ENCODE data around the gene SPAG5. TPM values are rescaled to one million over a fixed set of nuclear protein-coding genes. Genes with fewer than 3 reads are reported as not detected.

The SPAG5 gene
- total RNA-seq, 1 experiment from 2014 or later = 86.6 TPM

DNA sequence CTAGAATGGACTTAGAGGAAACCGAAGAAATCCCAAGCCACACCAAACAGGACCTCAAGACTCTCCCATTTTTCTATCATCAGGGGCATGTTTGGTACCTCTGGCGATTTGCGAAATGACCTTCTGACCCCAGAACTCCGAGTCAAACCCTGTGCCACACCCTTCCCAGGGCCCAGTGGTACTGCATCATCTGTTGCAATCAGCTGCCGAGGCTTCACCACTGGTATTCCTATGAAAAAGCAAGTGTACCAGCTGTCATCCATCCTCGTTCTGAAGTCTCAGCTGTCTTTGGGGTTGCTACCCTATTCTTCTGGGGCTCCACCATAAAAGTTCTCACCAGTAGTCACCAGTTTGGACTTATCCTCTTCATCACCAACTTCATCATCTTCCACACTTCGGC lies 17.5 kb upstream of the SPAG5 start:
- H3K9ac ChIP-seq (ENCODE audit: low read length) = no peak overlapping the region
- H3K4me2 ChIP-seq (ENCODE audit: low read length) = no peak overlapping the region
- BruUV-seq (replicated peaks) = TSS peak; percentile 21
- H4K20me1 ChIP-seq (ENCODE audit: low read length) = no peaks in the 10 kb centered on the region
- no peaks in the 10 kb centered on the region for H3K79me2 ChIP-seq (ENCODE audit: low read length)
- no peaks in the 10 kb centered on the region for H3K9me2 ChIP-seq (replicated peaks; ENCODE audit: low read length)
- no peaks in the 10 kb centered on the region for H3K27me3 ChIP-seq (ENCODE audit: low read length)
- no peak overlapping the region for H2AFZ ChIP-seq (ENCODE audit: low read length)
- peaks cover 33% of the 10 kb centered on the region for H3K36me3 ChIP-seq (ENCODE audit: low read depth, low read length)
- no peaks in the 10 kb centered on the region for H3K9me3 ChIP-seq (ENCODE audit: low read length)
- TF ChIP-seq CTCF (conservative IDR thresholded peaks at IDR 0.05; ENCODE audit: low read depth, low read length) (no peak), EZH2 (IDR thresholded peaks at IDR 0.05; ENCODE audit: low read length, unreplicated experiment) (no peak), EZH2phosphoT487 (IDR thresholded peaks at IDR 0.05; ENCODE audit: borderline replicate concordance, low read length) (no peak)
- ChIA-PET CTCF (no interaction called here), POLR2A (ENCODE audit: unreplicated experiment) (no interaction called here)
- H3F3A ChIP-seq (ENCODE audit: low read length, unreplicated experiment) = no peaks in the 10 kb centered on the region
- no peaks in the 10 kb centered on the region for H3K4me1 ChIP-seq (ENCODE audit: insufficient read depth, low read length)
- ATAC-seq = no peak
- no peak for DNase-seq
- no peak overlapping the region for H3K27ac ChIP-seq (ENCODE audit: low read length)
- no peak overlapping the region for H3K4me3 ChIP-seq (ENCODE audit: low read length)
- intact Hi-C loops (cut with micrococcal nuclease) = no loop called here

DNA sequence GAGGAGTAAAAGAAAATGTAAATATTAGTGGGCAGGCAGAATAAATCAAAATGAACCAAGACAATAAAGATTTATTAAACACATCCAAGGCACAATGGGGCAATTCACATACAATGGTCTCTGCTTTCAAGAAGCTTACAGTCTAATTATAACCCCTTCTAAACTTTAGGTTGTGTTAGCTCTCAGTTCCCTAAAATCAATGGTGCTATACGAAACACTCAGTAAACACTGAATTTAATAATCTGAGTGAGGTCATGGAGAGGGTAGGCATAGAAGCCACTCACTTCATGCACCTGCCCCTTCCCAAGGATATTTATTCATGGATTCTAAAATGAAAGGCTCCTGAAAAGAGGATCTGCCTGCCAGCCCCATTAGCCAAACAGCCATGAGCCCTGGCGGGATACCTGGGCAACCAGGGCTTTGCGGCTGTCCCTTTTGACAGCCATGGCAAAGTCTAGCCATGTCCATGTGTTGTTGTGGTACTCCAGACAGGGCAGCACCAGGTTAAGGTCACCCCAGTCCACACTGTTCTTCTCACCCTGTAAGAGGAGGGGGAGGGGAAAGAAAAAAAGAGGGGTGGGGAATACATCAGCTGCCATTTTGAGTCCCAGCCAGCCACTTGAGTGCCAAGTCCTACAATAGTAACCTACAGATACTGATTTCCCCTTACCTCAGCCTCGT lies 16.6 kb upstream of the SPAG5 start:
- Histone ChIP-seq H3K4me2 (ENCODE audit: low read length) (no peak overlapping the region), H3F3A (ENCODE audit: low read length, unreplicated experiment) (no peaks in the 10 kb centered on the region), H3K36me3 (ENCODE audit: low read depth, low read length) (peaks cover 26% of the 10 kb centered on the region), H3K79me2 (ENCODE audit: low read length) (no peaks in the 10 kb centered on the region), H3K9ac (ENCODE audit: low read length) (no peak overlapping the region), H4K20me1 (ENCODE audit: low read length) (no peaks in the 10 kb centered on the region), H2AFZ (ENCODE audit: low read length) (no peak overlapping the region), H3K9me2 (replicated peaks; ENCODE audit: low read length) (no peaks in the 10 kb centered on the region), H3K4me3 (ENCODE audit: low read length) (no peak overlapping the region), H3K27me3 (ENCODE audit: low read length) (no peaks in the 10 kb centered on the region), H3K4me1 (ENCODE audit: insufficient read depth, low read length) (no peaks in the 10 kb centered on the region), H3K9me3 (ENCODE audit: low read length) (no peaks in the 10 kb centered on the region), H3K27ac (ENCODE audit: low read length) (no peak overlapping the region)
- no peak for ATAC-seq
- DNase-seq = no peak
- POLR2A ChIA-PET (ENCODE audit: unreplicated experiment) = no interaction called here
- intact Hi-C loops (cut with micrococcal nuclease) = no loop called here
- no TSS peak for BruUV-seq (replicated peaks)
- no peak for TF ChIP-seq CTCF (conservative IDR thresholded peaks at IDR 0.05; ENCODE audit: low read depth, low read length)
- no peak for TF ChIP-seq EZH2phosphoT487 (IDR thresholded peaks at IDR 0.05; ENCODE audit: borderline replicate concordance, low read length)
- no peak for TF ChIP-seq EZH2 (IDR thresholded peaks at IDR 0.05; ENCODE audit: low read length, unreplicated experiment)
- CTCF ChIA-PET = no interaction called here

DNA sequence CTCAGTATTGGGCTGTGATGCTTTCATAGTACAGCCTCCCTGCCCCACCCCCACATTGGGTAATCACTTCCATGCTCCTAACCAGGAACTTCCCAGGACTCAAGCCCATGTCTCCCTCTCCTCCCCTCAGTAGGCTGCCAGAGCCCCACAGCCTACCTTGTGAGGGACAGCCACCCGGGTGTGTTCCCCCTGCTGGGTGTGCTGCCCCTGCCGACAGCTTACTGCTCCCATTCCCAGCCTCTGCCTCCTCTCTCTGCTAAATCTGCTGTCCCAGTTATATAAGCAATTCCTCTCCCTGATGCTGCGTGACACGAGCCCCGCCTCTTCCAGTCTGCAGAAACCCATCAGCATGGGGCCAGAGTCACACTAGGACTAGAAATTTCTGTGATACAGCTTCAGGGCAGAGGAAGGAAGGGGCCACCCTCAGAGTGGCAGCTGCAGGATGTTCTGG lies 15.1 kb upstream of the SPAG5 start, which contains the start of gene RSKR:
RSKR (minus strand) TSS at position 255 of the 451 bp plus-strand sequence; CDS start at position 231, 24 bp downstream.
- no peak within 1 kb of the TSS for H3K4me2 ChIP-seq (ENCODE audit: low read length)
- no peaks in the 10 kb centered on the region for H4K20me1 ChIP-seq (ENCODE audit: low read length)
- H3F3A ChIP-seq (ENCODE audit: low read length, unreplicated experiment) = no peaks in the 10 kb centered on the region
- no peak within 1 kb of the TSS for H3K4me3 ChIP-seq (ENCODE audit: low read length)
- H3K9me2 ChIP-seq (replicated peaks; ENCODE audit: low read length) = no peaks in the 10 kb centered on the region
- TF ChIP-seq EZH2 (IDR thresholded peaks at IDR 0.05; ENCODE audit: low read length, unreplicated experiment) (no peak), CTCF (conservative IDR thresholded peaks at IDR 0.05; ENCODE audit: low read depth, low read length) (no peak), EZH2phosphoT487 (IDR thresholded peaks at IDR 0.05; ENCODE audit: borderline replicate concordance, low read length) (no peak)
- ATAC-seq = no peak
- intact Hi-C loops (cut with micrococcal nuclease) = loop anchor here (1.0 kb wide), 1 partner anchor 66 kb away; no protein-coding TSS in a partner anchor
- H3K27ac ChIP-seq (ENCODE audit: low read length) = no peak within 1 kb of the TSS
- ChIA-PET POLR2A (ENCODE audit: unreplicated experiment) (no interaction called here), CTCF (no interaction called here)
- H3K9me3 ChIP-seq (ENCODE audit: low read length) = no peaks in the 10 kb centered on the region
- H3K79me2 ChIP-seq (ENCODE audit: low read length) = no peaks in the 10 kb centered on the region
- H3K4me1 ChIP-seq (ENCODE audit: insufficient read depth, low read length) = no peaks in the 10 kb centered on the region
- no peaks in the 10 kb centered on the region for H3K27me3 ChIP-seq (ENCODE audit: low read length)
- no TSS peak for BruUV-seq (replicated peaks)
- H2AFZ ChIP-seq (ENCODE audit: low read length) = no peak within 1 kb of the TSS
- peaks cover 18% of the 10 kb centered on the region for H3K36me3 ChIP-seq (ENCODE audit: low read depth, low read length)
- H3K9ac ChIP-seq (ENCODE audit: low read length) = no peak within 1 kb of the TSS
- DNase-seq = no peak

Measured in PC-3 (cell line).